Uterus (tissue), 4 donors: Measurements from ENCODE around the gene CRACR2A. TPM values are rescaled to one million over a fixed set of nuclear protein-coding genes. Genes with fewer than 3 reads are reported as not detected.

Source experiments
- DNase-seq, 2 donors: peaks; one replicate each; pipeline ENCODE4 v3.0.0-alpha.2; 2019 to 2020
- H3K27ac ChIP-seq, 2 donors: fragments of 200-600 bp; sonication (generic); 1 replicate in 1 of 2; 2 replicates in 1 of 2; pipeline ENCODE4 v1.5.1; 2016 to 2018
- H3K27me3 ChIP-seq, 2 donors: fragments of 200-600 bp; sonication (generic); one replicate each; pipeline ENCODE4 v1.5.1; 2018 to 2019; ENCODE audit warnings: control low read depth in 1 of 2
- H3K36me3 ChIP-seq, 2 donors: fragments of 200-600 bp; sonication (generic); one replicate each; pipeline ENCODE4 v1.5.1; 2019; ENCODE audit warnings: control low read depth in 1 of 2
- H3K4me1 ChIP-seq, 2 donors: fragments of 200-600 bp; sonication (generic); one replicate each; pipeline ENCODE4 v1.5.1; 2018 to 2019; ENCODE audit warnings: control low read depth in 1 of 2
- H3K4me3 ChIP-seq, 2 donors: fragments of 200-600 bp; sonication (generic); 1 replicate in 1 of 2; 2 replicates in 1 of 2; pipeline ENCODE4 v1.5.1; 2018 to 2019; ENCODE audit warnings: mild to moderate bottlenecking in 1 of 2
- H3K9me3 ChIP-seq, 2 donors: fragments of 200-600 bp; sonication (generic); one replicate each; pipeline ENCODE4 v1.5.1; 2019; ENCODE audit warnings: control low read depth in 1 of 2
- POLR2A ChIP-seq, 2 donors: fragments of 450-650 bp; IDR thresholded peaks; one replicate each; pipeline ENCODE4 v1.6.1; 2016; ENCODE audit warnings: antibody characterized with exemption in 2 of 2, mild to moderate bottlenecking in 1 of 2, moderate library complexity in 1 of 2
- intact Hi-C: fragments of 100-400 bp; cut with DNase I; formaldehyde crosslinking; loops from one replicate; pipeline ENCODE4 v1.15.1; 2023; ENCODE audit warnings: low total_unique reads
- total RNA-seq, 4 donors: library from RNA; depleted of rRNA in 3 of 4; stranded (reverse); fragments of >200 nt in 3 of 4; gene quantifications; one replicate each; pipeline versions ENCODE4 v1.1.0 to v1.2.4, GENCODE V29; 2014 to 2023
- TF ChIP-seq, protein P1 (sequence below), 4 experiments: fragments of 200-600 bp in 2 of 4; fragments of 450-650 bp in 2 of 4; sonication (generic) in 2 of 4; IDR thresholded peaks; one replicate each; pipeline ENCODE4 v1.5.1; 2016 to 2019; ENCODE audit warnings: antibody characterized with exemption in 4 of 4, mild to moderate bottlenecking in 2 of 4, moderate library complexity in 1 of 4
- donor health status: DM: yes; HTN: yes; CAD: no.

Gene CRACR2A
- total RNA-seq, 4 donors from 2014 or later = 0.88 to 33.6 (median 3.2) TPM

DNA sequence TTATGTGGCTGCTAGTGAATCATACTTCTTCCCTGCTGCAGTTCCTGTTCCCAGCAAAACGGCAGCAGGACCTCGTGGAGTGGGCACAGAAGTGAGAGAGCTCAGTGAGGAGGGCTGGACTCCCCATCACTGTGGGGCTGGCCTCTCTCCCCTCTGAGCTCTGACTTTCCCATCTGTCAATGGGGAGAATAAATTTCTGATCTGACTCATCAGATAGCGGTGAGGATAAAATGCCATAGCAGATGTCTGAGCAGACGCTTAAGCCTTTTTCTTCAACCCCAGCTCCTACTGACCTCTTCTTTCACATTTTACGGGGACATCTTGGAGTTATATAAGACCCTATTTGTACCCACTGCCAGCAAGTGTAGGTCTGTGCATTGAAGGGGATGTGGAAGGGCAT, 116.6 kb downstream of the CRACR2A start:
- no peak for DNase-seq
- Histone ChIP-seq H3K36me3 (no peaks in the 10 kb centered on the region), H3K4me3 (no peak overlapping the region), H3K4me1 (no peaks in the 10 kb centered on the region), H3K27me3 (no peaks in the 10 kb centered on the region), H3K27ac (no peak overlapping the region), H3K9me3 (no peaks in the 10 kb centered on the region)
- TF ChIP-seq, protein P1, sequence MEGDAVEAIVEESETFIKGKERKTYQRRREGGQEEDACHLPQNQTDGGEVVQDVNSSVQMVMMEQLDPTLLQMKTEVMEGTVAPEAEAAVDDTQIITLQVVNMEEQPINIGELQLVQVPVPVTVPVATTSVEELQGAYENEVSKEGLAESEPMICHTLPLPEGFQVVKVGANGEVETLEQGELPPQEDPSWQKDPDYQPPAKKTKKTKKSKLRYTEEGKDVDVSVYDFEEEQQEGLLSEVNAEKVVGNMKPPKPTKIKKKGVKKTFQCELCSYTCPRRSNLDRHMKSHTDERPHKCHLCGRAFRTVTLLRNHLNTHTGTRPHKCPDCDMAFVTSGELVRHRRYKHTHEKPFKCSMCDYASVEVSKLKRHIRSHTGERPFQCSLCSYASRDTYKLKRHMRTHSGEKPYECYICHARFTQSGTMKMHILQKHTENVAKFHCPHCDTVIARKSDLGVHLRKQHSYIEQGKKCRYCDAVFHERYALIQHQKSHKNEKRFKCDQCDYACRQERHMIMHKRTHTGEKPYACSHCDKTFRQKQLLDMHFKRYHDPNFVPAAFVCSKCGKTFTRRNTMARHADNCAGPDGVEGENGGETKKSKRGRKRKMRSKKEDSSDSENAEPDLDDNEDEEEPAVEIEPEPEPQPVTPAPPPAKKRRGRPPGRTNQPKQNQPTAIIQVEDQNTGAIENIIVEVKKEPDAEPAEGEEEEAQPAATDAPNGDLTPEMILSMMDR (IDR thresholded peaks at IDR 0.05) = no peak
- no peak for TF ChIP-seq POLR2A (IDR thresholded peaks at IDR 0.05)
- intact Hi-C loops = no loop called here

DNA sequence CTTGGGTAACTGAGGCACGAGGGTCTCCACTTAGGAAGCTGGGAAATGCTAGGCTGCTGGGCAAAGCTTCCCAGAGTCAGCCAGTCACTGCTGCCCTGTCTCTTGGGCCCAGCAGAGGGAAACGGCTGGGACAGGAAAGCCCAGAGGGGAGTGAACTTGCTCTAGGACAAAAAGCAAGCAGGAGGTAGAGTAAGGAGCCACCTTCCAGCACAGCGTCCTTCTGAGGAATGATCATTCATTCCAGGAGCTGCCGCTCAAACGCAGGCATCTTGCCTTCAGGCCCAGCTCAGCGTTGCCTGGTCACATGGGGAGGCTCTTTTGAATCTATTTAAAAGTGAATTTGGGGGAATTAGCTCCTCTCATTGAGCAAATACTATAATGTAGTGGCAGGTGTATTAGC, 118.6 kb downstream of the CRACR2A start:
- Histone ChIP-seq H3K4me3 (no peak overlapping the region), H3K36me3 (no peaks in the 10 kb centered on the region), H3K27me3 (no peaks in the 10 kb centered on the region), H3K4me1 (no peaks in the 10 kb centered on the region), H3K9me3 (no peaks in the 10 kb centered on the region), H3K27ac (no peak overlapping the region)
- TF ChIP-seq, protein P1 (IDR thresholded peaks at IDR 0.05) = no peak
- TF ChIP-seq POLR2A (IDR thresholded peaks at IDR 0.05) = no peak
- DNase-seq = no peak
- intact Hi-C loops = no loop called here

DNA sequence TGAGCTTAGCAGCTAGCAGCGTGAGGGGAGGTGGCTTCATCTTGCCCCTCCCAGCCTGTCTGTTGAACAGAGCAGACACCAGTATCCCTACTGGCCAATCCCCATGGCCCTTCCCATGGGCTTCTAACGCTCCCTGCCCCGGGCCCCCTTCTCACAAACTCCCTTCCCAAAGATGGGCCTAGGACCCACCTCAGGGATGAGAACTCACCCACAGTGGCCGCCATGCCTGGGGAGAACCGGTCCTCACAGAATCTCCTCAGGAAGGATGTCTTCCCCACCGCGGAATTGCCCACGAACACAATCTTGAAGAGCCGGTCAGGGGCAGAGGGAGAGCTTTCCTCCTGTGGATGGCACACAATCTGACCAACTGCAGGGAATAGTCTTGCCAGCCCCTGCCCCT, 119.5 kb downstream of the CRACR2A start:
- H3K27me3 ChIP-seq = no peaks in the 10 kb centered on the region
- no peak for DNase-seq
- H3K36me3 ChIP-seq = no peaks in the 10 kb centered on the region

DNA sequence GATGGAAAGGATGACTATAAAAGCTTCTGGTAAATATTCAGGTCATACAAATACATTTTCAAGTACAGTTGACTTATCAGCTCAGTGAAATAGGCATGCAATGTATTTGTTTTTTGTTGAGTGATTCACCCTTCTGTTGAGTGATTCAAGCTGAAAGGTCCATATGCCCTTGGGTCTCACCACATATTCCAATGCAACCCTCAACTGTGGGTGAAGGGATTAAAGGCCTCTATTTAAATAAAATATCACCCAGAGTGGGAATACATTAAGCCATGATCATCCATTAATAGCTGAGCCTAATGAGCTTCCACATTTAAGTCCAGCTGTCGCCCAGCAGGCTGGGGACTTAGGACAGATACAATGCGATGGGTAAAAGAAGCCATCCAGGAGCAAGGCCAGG, 120.2 kb downstream of the CRACR2A start:
- Histone ChIP-seq H3K27me3 (no peaks in the 10 kb centered on the region), H3K9me3 (no peaks in the 10 kb centered on the region), H3K4me1 (no peaks in the 10 kb centered on the region), H3K4me3 (no peak overlapping the region), H3K36me3 (no peaks in the 10 kb centered on the region), H3K27ac (no peak overlapping the region)
- intact Hi-C loops = no loop called here
- TF ChIP-seq, protein P1 (IDR thresholded peaks at IDR 0.05) = no peak
- no peak for TF ChIP-seq POLR2A (IDR thresholded peaks at IDR 0.05)
- DNase-seq = no peak

More for the DNA sequence above, 119.5 kb downstream of the CRACR2A start:
- Histone ChIP-seq H3K4me3 (no peak overlapping the region), H3K9me3 (no peaks in the 10 kb centered on the region), H3K27ac (no peak overlapping the region), H3K4me1 (no peaks in the 10 kb centered on the region)
- TF ChIP-seq, protein P1 (IDR thresholded peaks at IDR 0.05) = no peak
- intact Hi-C loops = no loop called here

DNA sequence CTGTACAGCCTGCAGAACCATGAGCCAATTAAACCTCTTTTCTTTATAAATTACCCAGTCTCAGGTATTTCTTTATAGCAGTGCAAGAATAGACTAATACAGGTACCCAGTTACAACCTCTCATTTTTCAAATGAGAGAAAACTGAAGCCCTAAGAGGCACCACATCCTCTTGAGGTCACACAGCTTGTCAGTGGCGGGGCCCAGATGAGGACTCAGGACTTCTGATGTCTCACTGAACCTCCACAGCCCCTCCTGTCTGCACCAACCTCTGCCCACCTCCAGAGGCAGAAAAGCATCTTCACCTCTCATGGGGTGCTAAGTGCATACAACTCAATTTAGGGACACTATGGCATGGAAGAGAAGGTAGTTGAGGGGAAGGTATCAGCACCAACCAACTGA, 120.7 kb downstream of the CRACR2A start:
- intact Hi-C loops = no loop called here
- Histone ChIP-seq H3K27ac (no peak overlapping the region), H3K4me3 (no peak overlapping the region), H3K27me3 (no peaks in the 10 kb centered on the region), H3K4me1 (no peaks in the 10 kb centered on the region), H3K9me3 (no peaks in the 10 kb centered on the region), H3K36me3 (no peaks in the 10 kb centered on the region)
- DNase-seq = no peak
- TF ChIP-seq POLR2A (IDR thresholded peaks at IDR 0.05) = no peak
- TF ChIP-seq, protein P1 (IDR thresholded peaks at IDR 0.05) = no peak
